Measurements from ENCODE around the gene KREMEN2. TPM values are rescaled to one million over a fixed set of nuclear protein-coding genes. Genes with fewer than 3 reads are reported as not detected.

KREMEN2 gene
- polyA plus RNA-seq, 3 donors = 0.09 TPM; not detected in 2

GRCh38 chr16:3003582-3004270 lies 39.7 kb downstream of the KREMEN2 start:
- Mint-ChIP-seq H3K4me3 (peak overlapping the region; percentile 42 to 64), H3K27me3 (ENCODE audit: low read depth in 3 of 3) (peaks cover 0 to 21% (median 17%) of the 10 kb centered on the region in 3 donors), H3K4me1 (peaks cover 38% of the 10 kb centered on the region), H3K9me3 (peaks cover 0 to 3% (median 0%) of the 10 kb centered on the region in 7 donors), H3K27ac (no peak overlapping the region), H3K36me3 (peaks cover 5 to 6% of the 10 kb centered on the region in 2 donors)
- H3K36me3 ChIP-seq (replicated peaks in 1 of 2; ENCODE audit: control insufficient read depth in 1 of 2, insufficient read depth in 2 of 2, low read length in 2 of 2) = no peaks in the 10 kb centered on the region
- no peak overlapping the region for H2AFZ ChIP-seq (ENCODE audit: insufficient read depth, low read depth, low read length, poor library complexity, severe bottlenecking)
- no peaks in the 10 kb centered on the region for H3K9me3 ChIP-seq (replicated peaks in 1 of 2; ENCODE audit: control insufficient read depth in 1 of 2, insufficient read depth in 1 of 2, low read length in 2 of 2)
- peak overlapping the region; percentile 26 for H3K4me2 ChIP-seq (replicated peaks; ENCODE audit: extremely low read depth, low read length, poor library complexity, severe bottlenecking)
- no peaks in the 10 kb centered on the region for H4K20me1 ChIP-seq (ENCODE audit: insufficient read depth, low read length)
- no peaks in the 10 kb centered on the region for H3K79me2 ChIP-seq (ENCODE audit: insufficient read depth, low read length)
- H3K4me1 ChIP-seq (ENCODE audit: control insufficient read depth in 1 of 2, insufficient read depth in 2 of 2, low read length in 2 of 2) = peaks cover 40 to 41% of the 10 kb centered on the region in 2 donors
- DNase-seq = peak; percentile 98 to 99 (median 98)
- under 1% methylated on average over 49 of the region's 58 CpGs for WGBS (ENCODE audit: insufficient coverage)
- TF ChIP-seq CTCF (IDR thresholded peaks at IDR 0.05) = peak; percentile 34
- H3K9ac ChIP-seq (ENCODE audit: insufficient read depth, low read length, poor library complexity, severe bottlenecking) = no peak overlapping the region
- H3K4me3 ChIP-seq (replicated peaks in 1 of 3; ENCODE audit: low read depth in 2 of 3, low read length in 3 of 3) = no peak overlapping the region
- H3K27me3 ChIP-seq (ENCODE audit: control insufficient read depth in 2 of 2, insufficient read depth in 2 of 2, low read length in 2 of 2) = peaks cover 0 to 2% of the 10 kb centered on the region in 2 donors
- H3K27ac ChIP-seq (ENCODE audit: low read depth in 1 of 2, low read length in 2 of 2) = no peak overlapping the region
- intact Hi-C loops (cut with micrococcal nuclease) = loop anchor here in 1 of 2 donors (2.0 kb wide), 1 partner anchor 25 kb away; no protein-coding TSS in a partner anchor

DNA sequence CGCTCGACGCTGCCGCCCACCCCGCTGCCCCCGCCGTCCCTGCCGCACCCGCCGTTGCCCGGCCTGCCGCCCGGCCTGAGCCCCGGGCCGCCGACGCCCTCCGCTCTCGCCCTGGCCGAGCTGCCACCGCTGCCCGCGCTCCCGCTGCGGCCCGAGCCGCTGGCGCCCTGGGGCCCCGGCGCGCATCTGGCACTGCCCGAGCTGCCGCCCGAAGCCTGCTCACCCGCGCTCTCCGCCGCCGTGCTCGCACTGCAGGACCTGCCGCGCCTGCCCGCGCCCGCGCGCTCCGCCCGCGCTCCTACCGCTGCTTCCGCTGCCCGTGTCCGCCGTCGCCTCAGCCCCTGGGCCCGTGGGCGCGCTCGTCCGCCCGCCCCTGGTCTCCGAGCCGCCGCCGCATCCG lies 40.2 kb downstream of the KREMEN2 start:
- Histone ChIP-seq H4K20me1 (ENCODE audit: insufficient read depth, low read length) (no peaks in the 10 kb centered on the region), H3K4me3 (replicated peaks in 1 of 3; ENCODE audit: low read depth in 2 of 3, low read length in 3 of 3) (no peak overlapping the region), H3K4me1 (ENCODE audit: control insufficient read depth in 1 of 2, insufficient read depth in 2 of 2, low read length in 2 of 2) (peaks cover 45 to 47% of the 10 kb centered on the region in 2 donors), H3K4me2 (replicated peaks; ENCODE audit: extremely low read depth, low read length, poor library complexity, severe bottlenecking) (peak overlapping the region; percentile 70), H3K27ac (ENCODE audit: low read depth in 1 of 2, low read length in 2 of 2) (no peak overlapping the region), H3K9ac (ENCODE audit: insufficient read depth, low read length, poor library complexity, severe bottlenecking) (no peak overlapping the region), H3K79me2 (ENCODE audit: insufficient read depth, low read length) (no peaks in the 10 kb centered on the region), H2AFZ (ENCODE audit: insufficient read depth, low read depth, low read length, poor library complexity, severe bottlenecking) (no peak overlapping the region), H3K27me3 (ENCODE audit: control insufficient read depth in 2 of 2, insufficient read depth in 2 of 2, low read length in 2 of 2) (peaks cover 0 to 2% of the 10 kb centered on the region in 2 donors), H3K9me3 (replicated peaks in 1 of 2; ENCODE audit: control insufficient read depth in 1 of 2, insufficient read depth in 1 of 2, low read length in 2 of 2) (no peaks in the 10 kb centered on the region), H3K36me3 (replicated peaks in 1 of 2; ENCODE audit: control insufficient read depth in 1 of 2, insufficient read depth in 2 of 2, low read length in 2 of 2) (no peaks in the 10 kb centered on the region)
- Mint-ChIP-seq H3K4me3 (peak overlapping the region; percentile 81 to 88), H3K36me3 (peaks cover 5 to 6% of the 10 kb centered on the region in 2 donors), H3K9me3 (peaks cover 0 to 3% (median 0%) of the 10 kb centered on the region in 7 donors), H3K27me3 (ENCODE audit: low read depth in 3 of 3) (peaks cover 0 to 18% (median 14%) of the 10 kb centered on the region in 3 donors), H3K4me1 (peaks cover 44% of the 10 kb centered on the region), H3K27ac (peak overlapping the region in 1 of 7 donors; percentile 87)
- under 1% methylated on average over 65 of the region's 67 CpGs for WGBS (ENCODE audit: insufficient coverage)
- no peak for TF ChIP-seq CTCF (IDR thresholded peaks at IDR 0.05)
- no peak for DNase-seq
- intact Hi-C loops (cut with micrococcal nuclease) = no loop called here
